GM23338 (cell line): ENCODE measurements around the gene NRN1L. TPM values are rescaled to one million over a fixed set of nuclear protein-coding genes. Genes with fewer than 3 reads are reported as not detected.

Source experiments
- ATAC-seq: fragments of 200-7000 bp; cut with Tn5 transposase; 3 replicates; pipeline ENCODE4 v1.9.1; 2020
- DNase-seq: peaks from one replicate; pipeline ENCODE4 v3.0.0-alpha.2; 2015; ENCODE audit warnings: low spot score
- H2AFZ ChIP-seq: fragments of 200-600 bp; sonication (generic); 2 replicates; pipeline ENCODE4 v1.8.0; 2016; ENCODE audit warnings: antibody characterized with exemption, mild to moderate bottlenecking, moderate library complexity
- H3F3A ChIP-seq: fragments of 200-600 bp; sonication (generic); replicated peaks from 2 replicates; pipeline ENCODE4 v1.8.0; 2017; ENCODE audit warnings: antibody characterized with exemption, mixed run types, low read depth
- H3K27ac ChIP-seq: fragments of 200-600 bp; sonication (generic); 2 replicates; pipeline ENCODE4 v1.6.1; 2016; ENCODE audit warnings: low read depth
- H3K27me3 ChIP-seq: fragments of 200-600 bp; sonication (generic); 2 replicates; pipeline ENCODE4 v1.8.0; 2016; ENCODE audit warnings: mild to moderate bottlenecking, mixed run types, moderate library complexity; ENCODE audit not compliant: insufficient read depth
- H3K36me3 ChIP-seq: fragments of 200-600 bp; sonication (generic); 2 replicates; pipeline ENCODE4 v1.8.0; 2016; ENCODE audit warnings: mild to moderate bottlenecking; ENCODE audit not compliant: insufficient read depth
- H3K4me1 ChIP-seq: fragments of 200-600 bp; sonication (generic); 2 replicates; pipeline ENCODE4 v1.8.0; 2016; ENCODE audit warnings: mild to moderate bottlenecking, moderate library complexity; ENCODE audit not compliant: insufficient read depth
- H3K4me2 ChIP-seq: fragments of 200-600 bp; sonication (generic); 2 replicates; pipeline ENCODE4 v1.7.1; 2017; ENCODE audit warnings: mixed run types
- H3K4me3 ChIP-seq: fragments of 200-600 bp; sonication (generic); 2 replicates; pipeline ENCODE4 v1.6.1; 2016; ENCODE audit warnings: mixed run types
- H3K79me2 ChIP-seq: fragments of 200-600 bp; sonication (generic); replicated peaks from 2 replicates; pipeline ENCODE4 v1.8.0; 2017; ENCODE audit warnings: mild to moderate bottlenecking; ENCODE audit not compliant: insufficient read depth
- H3K9me2 ChIP-seq: fragments of 200-600 bp; sonication (generic); 2 replicates; pipeline ENCODE4 v1.8.0; 2017; ENCODE audit not compliant: insufficient read depth
- H4K20me1 ChIP-seq: fragments of 200-600 bp; sonication (generic); replicated peaks from 2 replicates; pipeline ENCODE4 v1.8.0; 2017; ENCODE audit warnings: mild to moderate bottlenecking; ENCODE audit not compliant: insufficient read depth
- H3K27ac Mint-ChIP-seq: 2 replicates; pipeline ENCODE4 v1.8.0; 2020; ENCODE audit warnings: inconsistent platforms, mild to moderate bottlenecking, moderate library complexity, mixed read lengths
- H3K27me3 Mint-ChIP-seq: 3 replicates; pipeline ENCODE4 v1.8.0; 2022; ENCODE audit warnings: low read depth, mild to moderate bottlenecking, moderate library complexity, mixed read lengths, inconsistent platforms; ENCODE audit not compliant: insufficient read depth, poor library complexity
- H3K36me3 Mint-ChIP-seq: 3 replicates; pipeline ENCODE4 v1.8.0; 2021; ENCODE audit warnings: low read depth, mild to moderate bottlenecking, inconsistent platforms, moderate library complexity, mixed read lengths
- H3K4me1 Mint-ChIP-seq: 3 replicates; pipeline ENCODE4 v1.8.0; 2020; ENCODE audit warnings: mild to moderate bottlenecking, inconsistent platforms, mixed read lengths
- H3K4me3 Mint-ChIP-seq: 3 replicates; pipeline ENCODE4 v1.8.0; 2021; ENCODE audit warnings: moderate library complexity, mild to moderate bottlenecking, inconsistent platforms, mixed read lengths
- H3K9me3 Mint-ChIP-seq: 3 replicates; pipeline ENCODE4 v1.8.0; 2020; ENCODE audit warnings: moderate library complexity, mild to moderate bottlenecking, inconsistent platforms, mixed read lengths
- CREB1 ChIP-seq: fragments of 250-450 bp; sonication (Bioruptor Pico); IDR thresholded peaks from 2 replicates; pipeline ENCODE4 v1.5.0; 2020; ENCODE audit warnings: low read depth, mild to moderate bottlenecking, moderate library complexity
- CTCF ChIP-seq, 2 experiments: fragments of 200-600 bp in 1 of 2; sonication (generic) in 1 of 2; conservative IDR thresholded peaks; 2 replicates each; pipeline versions ENCODE4 v1.5.1 to v1.6.1; 2016 to 2017; ENCODE audit warnings: antibody characterized with exemption in 2 of 2, low read depth in 2 of 2, mild to moderate bottlenecking in 2 of 2, moderate library complexity in 1 of 2
- ETS1 ChIP-seq: IDR thresholded peaks from 2 replicates; pipeline ENCODE4 v1.6.1; 2016; ENCODE audit warnings: antibody characterized with exemption
- EZH2 ChIP-seq: fragments of 200-600 bp; sonication (generic); IDR thresholded peaks from one replicate; pipeline ENCODE4 v1.8.0; 2017; ENCODE audit warnings: antibody characterized with exemption, mild to moderate bottlenecking, low read depth; ENCODE audit not compliant: unreplicated experiment
- EZH2phosphoT487 ChIP-seq: fragments of 200-600 bp; sonication (generic); IDR thresholded peaks from one replicate; pipeline ENCODE4 v1.8.1; 2018; ENCODE audit warnings: antibody characterized with exemption; ENCODE audit not compliant: unreplicated experiment
- JUNB ChIP-seq: IDR thresholded peaks from one replicate; pipeline ENCODE4 v1.6.1; 2016; ENCODE audit warnings: antibody characterized with exemption; ENCODE audit not compliant: unreplicated experiment
- NANOG ChIP-seq: IDR thresholded peaks from 2 replicates; pipeline ENCODE4 v1.6.1; 2016; ENCODE audit warnings: antibody characterized with exemption, borderline replicate concordance
- POLR2AphosphoS5 ChIP-seq: IDR thresholded peaks from 2 replicates; pipeline ENCODE4 v1.6.1; 2016; ENCODE audit warnings: antibody characterized with exemption, low read depth
- REST ChIP-seq: IDR thresholded peaks from one replicate; pipeline ENCODE4 v1.6.1; 2018; ENCODE audit warnings: antibody characterized with exemption; ENCODE audit not compliant: unreplicated experiment
- STAT1 ChIP-seq: IDR thresholded peaks from one replicate; pipeline ENCODE4 v1.6.1; 2016; ENCODE audit warnings: antibody characterized with exemption; ENCODE audit not compliant: unreplicated experiment
- ZNF114 ChIP-seq: fragments of 250-450 bp; sonication (Bioruptor Pico); IDR thresholded peaks from 2 replicates; pipeline ENCODE4 v1.5.0; 2020; ENCODE audit warnings: mild to moderate bottlenecking, moderate library complexity
- ZNF331 ChIP-seq: fragments of 250-450 bp; sonication (Bioruptor Pico); IDR thresholded peaks from 2 replicates; pipeline ENCODE4 v1.5.0; 2020; ENCODE audit warnings: low read depth, mild to moderate bottlenecking, moderate library complexity
- polyA plus RNA-seq: library from polyadenylated mRNA; unstranded; fragments of >200 nt; fragmentation: Nextera tagmentation; extraction: Ambion mirVana; gene quantifications from 2 replicates; pipeline ENCODE4 v1.2.1, GENCODE V29; 2016
- total RNA-seq: library from RNA; depleted of rRNA; stranded (reverse); fragments of >200 nt; shearing (Covaris generic); gene quantifications from 2 replicates; pipeline ENCODE4 v1.2.3, GENCODE V29; 2014

NRN1L gene
- total and polyA plus RNA-seq, 2 experiments from 2014 or later, result 14.0 to 26.1 TPM

- TF ChIP-seq CREB1 (CRISPR knock-in tag), result no peak
- Histone ChIP-seq H3K27ac (peak overlapping the region; percentile 70; the same call in 1 of the 2 replicates), H4K20me1 (no peaks in the 10 kb centered on the region), H3K79me2 (no peaks in the 10 kb centered on the region), H3F3A (no peaks in the 10 kb centered on the region), H3K36me3 (no peaks in the 10 kb centered on the region), H3K4me1 (peaks cover 18% of the 10 kb centered on the region), H3K4me3 (no peak overlapping the region), H2AFZ (no peak overlapping the region), H3K4me2 (no peak overlapping the region), H3K27me3 (no peaks in the 10 kb centered on the region), H3K9me2 (no peaks in the 10 kb centered on the region)
- Mint-ChIP-seq H3K4me1 (peaks cover 24% of the 10 kb centered on the region), H3K4me3 (no peak overlapping the region; the same call in 2 of the 3 replicates), H3K27ac (no peak overlapping the region; the same call in 1 of the 2 replicates), H3K36me3 (peaks cover 4% of the 10 kb centered on the region; the same call in 2 of the 3 replicates), H3K27me3 (peaks cover 3% of the 10 kb centered on the region), H3K9me3 (no peaks in the 10 kb centered on the region)
- DNase-seq (no peak), ATAC-seq (no peak)
These were observed 31.4 kb downstream of the NRN1L start for GRCh38 chr16:67915831-67916723.

GRCh38 chr16:67917140-67917851 is 32.6 kb downstream of the NRN1L start:
- H3K27me3 ChIP-seq, result no peaks in the 10 kb centered on the region
- Mint-ChIP-seq H3K4me3 (no peak overlapping the region; the same call in 2 of the 3 replicates), H3K36me3 (peaks cover 4% of the 10 kb centered on the region; the same call in 2 of the 3 replicates), H3K27me3 (peaks cover 3% of the 10 kb centered on the region), H3K4me1 (peaks cover 29% of the 10 kb centered on the region), H3K27ac (peak overlapping the region; percentile 26), H3K9me3 (no peaks in the 10 kb centered on the region)
- H3K9me2 ChIP-seq, result no peaks in the 10 kb centered on the region
- no peaks in the 10 kb centered on the region for H3K36me3 ChIP-seq
- no peak overlapping the region for H3K4me3 ChIP-seq
- H2AFZ ChIP-seq, result no peak overlapping the region
- no peaks in the 10 kb centered on the region; the same call in 1 of the 2 replicates for H4K20me1 ChIP-seq
- no peaks in the 10 kb centered on the region for H3K79me2 ChIP-seq
- peaks cover 18% of the 10 kb centered on the region for H3K4me1 ChIP-seq
- H3K27ac ChIP-seq, result no peak overlapping the region
- no peak for ATAC-seq
- no peak overlapping the region for H3K4me2 ChIP-seq
- DNase-seq, result no peak
- H3F3A ChIP-seq, result no peaks in the 10 kb centered on the region
- TF ChIP-seq CREB1 (CRISPR knock-in tag) (no peak), REST (no peak), JUNB (no peak), NANOG (no peak), ZNF331 (CRISPR knock-in tag) (no peak), ETS1 (no peak), EZH2phosphoT487 (no peak), EZH2 (no peak), POLR2AphosphoS5 (no peak), STAT1 (no peak), ZNF114 (CRISPR knock-in tag) (no peak), CTCF (conservative IDR thresholded peaks at IDR 0.05; ENCODE audit: low read depth in 2 of 2) (no peak)
